HEK293 (cell line): ENCODE results near the gene DMD.
A peak's percentile ranks its signal among the peaks of the same experiment; 100 is the strongest.

ENCODE experiments used
- GLIS1 ChIP-seq: fragments of 450-650 bp; formaldehyde crosslinking; IDR thresholded peaks from 2 replicates; pipeline ENCODE4 v1.5.1; 2016; ENCODE audit warnings: missing biosample characterization, missing genetic modification characterization
- KLF1 ChIP-seq: fragments of 450-650 bp; formaldehyde crosslinking; IDR thresholded peaks from 2 replicates; pipeline ENCODE4 v1.5.1; 2016; ENCODE audit warnings: missing biosample characterization, missing genetic modification characterization
- KLF16 ChIP-seq: fragments of 450-650 bp; formaldehyde crosslinking; IDR thresholded peaks from 2 replicates; pipeline ENCODE4 v1.5.1; 2017; ENCODE audit warnings: missing biosample characterization, missing genetic modification characterization
- MEIS1 ChIP-seq: sonication (generic); formaldehyde crosslinking; IDR thresholded peaks from 2 replicates; pipeline ENCODE4 v1.8.1; 2022; ENCODE audit warnings: missing genetic modification reagents, mild to moderate bottlenecking, borderline replicate concordance
- MYNN ChIP-seq: fragments of 450-650 bp; formaldehyde crosslinking; IDR thresholded peaks from 2 replicates; pipeline ENCODE4 v1.5.1; 2016; ENCODE audit warnings: missing biosample characterization, missing genetic modification characterization, borderline replicate concordance
- OSR2 ChIP-seq: fragments of 450-650 bp; formaldehyde crosslinking; IDR thresholded peaks from 2 replicates; pipeline ENCODE4 v1.5.1; 2016; ENCODE audit warnings: missing biosample characterization, missing genetic modification characterization
- PBX3 ChIP-seq: sonication (generic); formaldehyde crosslinking; IDR thresholded peaks from 2 replicates; pipeline ENCODE4 v1.8.1; 2022; ENCODE audit warnings: mild to moderate bottlenecking, moderate library complexity, missing genetic modification reagents
- PRDM6 ChIP-seq: fragments of 450-650 bp; formaldehyde crosslinking; IDR thresholded peaks from 2 replicates; pipeline ENCODE4 v1.5.1; 2017; ENCODE audit warnings: missing biosample characterization, missing genetic modification characterization
- REPIN1 ChIP-seq: fragments of 450-650 bp; formaldehyde crosslinking; IDR thresholded peaks from 2 replicates; pipeline ENCODE4 v1.5.1; 2017; ENCODE audit warnings: missing biosample characterization, missing genetic modification characterization, low read depth
- REST ChIP-seq: fragments of 450-650 bp; formaldehyde crosslinking; IDR thresholded peaks from 2 replicates; pipeline ENCODE4 v1.5.1; 2016; ENCODE audit warnings: missing biosample characterization, missing genetic modification characterization
- ZBTB20 ChIP-seq: fragments of 450-650 bp; formaldehyde crosslinking; IDR thresholded peaks from 2 replicates; pipeline ENCODE4 v1.5.1; 2016; ENCODE audit warnings: missing biosample characterization, missing genetic modification characterization
- ZBTB48 ChIP-seq: fragments of 450-650 bp; formaldehyde crosslinking; IDR thresholded peaks from 2 replicates; pipeline ENCODE4 v1.5.1; 2016; ENCODE audit warnings: missing biosample characterization, missing genetic modification characterization
- ZBTB6 ChIP-seq: fragments of 450-650 bp; formaldehyde crosslinking; IDR thresholded peaks from 2 replicates; pipeline ENCODE4 v1.5.1; 2017; ENCODE audit warnings: missing biosample characterization, missing genetic modification characterization
- ZFP41 ChIP-seq: fragments of 450-650 bp; formaldehyde crosslinking; IDR thresholded peaks from 2 replicates; pipeline ENCODE4 v1.5.1; 2016; ENCODE audit warnings: missing biosample characterization, missing genetic modification characterization, borderline replicate concordance
- ZFP69B ChIP-seq: fragments of 450-650 bp; formaldehyde crosslinking; IDR thresholded peaks from 2 replicates; pipeline ENCODE4 v1.5.1; 2016; ENCODE audit warnings: missing biosample characterization, missing genetic modification characterization
- ZIC2 ChIP-seq: fragments of 450-650 bp; formaldehyde crosslinking; IDR thresholded peaks from 2 replicates; pipeline ENCODE4 v1.5.1; 2016; ENCODE audit warnings: missing biosample characterization, missing genetic modification characterization
- ZNF133 ChIP-seq: fragments of 450-650 bp; formaldehyde crosslinking; IDR thresholded peaks from 2 replicates; pipeline ENCODE4 v1.5.1; 2016; ENCODE audit warnings: missing biosample characterization, missing genetic modification characterization
- ZNF157 ChIP-seq: fragments of 450-650 bp; formaldehyde crosslinking; IDR thresholded peaks from 2 replicates; pipeline ENCODE4 v1.5.1; 2016; ENCODE audit warnings: missing biosample characterization, missing genetic modification characterization
- ZNF16 ChIP-seq: fragments of 450-650 bp; formaldehyde crosslinking; IDR thresholded peaks from 2 replicates; pipeline ENCODE4 v1.5.1; 2016; ENCODE audit warnings: low read depth, missing biosample characterization, missing genetic modification characterization
- ZNF433 ChIP-seq: fragments of 450-650 bp; formaldehyde crosslinking; IDR thresholded peaks from 2 replicates; pipeline ENCODE4 v1.5.1; 2016; ENCODE audit warnings: missing biosample characterization, missing genetic modification characterization, low read depth
- ZNF548 ChIP-seq: fragments of 450-650 bp; formaldehyde crosslinking; IDR thresholded peaks from 2 replicates; pipeline ENCODE4 v1.5.1; 2016; ENCODE audit warnings: missing biosample characterization, missing genetic modification characterization
- ZNF596 ChIP-seq: fragments of 450-650 bp; IDR thresholded peaks from 2 replicates; pipeline ENCODE4 v1.5.0; 2018; ENCODE audit warnings: missing biosample characterization, mild to moderate bottlenecking, missing genetic modification characterization, moderate library complexity
- ZNF623 ChIP-seq: fragments of 450-650 bp; formaldehyde crosslinking; IDR thresholded peaks from 2 replicates; pipeline ENCODE4 v1.5.1; 2016; ENCODE audit warnings: missing biosample characterization, missing genetic modification characterization
- ZNF658 ChIP-seq: fragments of 450-650 bp; formaldehyde crosslinking; IDR thresholded peaks from 2 replicates; pipeline ENCODE4; 2016; ENCODE audit warnings: missing biosample characterization, missing genetic modification characterization
- ZNF677 ChIP-seq: fragments of 450-650 bp; IDR thresholded peaks from 2 replicates; pipeline ENCODE4 v1.5.0; 2018; ENCODE audit warnings: missing biosample characterization, mild to moderate bottlenecking, missing genetic modification characterization, moderate library complexity
- ZNF692 ChIP-seq: fragments of 450-650 bp; formaldehyde crosslinking; IDR thresholded peaks from 2 replicates; pipeline ENCODE4 v1.5.1; 2016; ENCODE audit warnings: missing biosample characterization, missing genetic modification characterization
- ZNF791 ChIP-seq: fragments of 450-650 bp; formaldehyde crosslinking; IDR thresholded peaks from 2 replicates; pipeline ENCODE4 v1.5.1; 2016; ENCODE audit warnings: missing biosample characterization, missing genetic modification characterization
- ZNF830 ChIP-seq: fragments of 450-650 bp; IDR thresholded peaks from 2 replicates; pipeline ENCODE4 v1.5.0; 2018; ENCODE audit warnings: missing biosample characterization, missing genetic modification characterization, low read depth, mild to moderate bottlenecking, moderate library complexity
- ZNF843 ChIP-seq: fragments of 450-650 bp; formaldehyde crosslinking; IDR thresholded peaks from 2 replicates; pipeline ENCODE4 v1.5.1; 2016; ENCODE audit warnings: missing biosample characterization, missing genetic modification characterization
- ZSCAN4 ChIP-seq: fragments of 450-650 bp; formaldehyde crosslinking; IDR thresholded peaks from 2 replicates; pipeline ENCODE4 v1.5.1; 2017; ENCODE audit warnings: missing biosample characterization, missing genetic modification characterization
- ZSCAN5A ChIP-seq: fragments of 450-650 bp; formaldehyde crosslinking; IDR thresholded peaks from 2 replicates; pipeline ENCODE4 v1.5.1; 2016; ENCODE audit warnings: missing biosample characterization, missing genetic modification characterization

The DMD gene

GRCh38 chrX:31715675-31716074, 1495.7 kb downstream of the DMD start (continued):
- no peak for TF ChIP-seq ZNF677 (tag by site-specific recombination)
- TF ChIP-seq ZNF596 (tag by site-specific recombination): no peak
- peak; percentile 59; the same call in 1 of the 2 replicates for TF ChIP-seq ZNF843 (tag by site-specific recombination)
- TF ChIP-seq ZSCAN5A (tag by site-specific recombination): no peak
- TF ChIP-seq ZBTB48: no peak
- no peak for TF ChIP-seq ZNF157
- TF ChIP-seq KLF16 (tag by site-specific recombination): no peak
- TF ChIP-seq GLIS1: peak; percentile 20; the same call in 1 of the 2 replicates
- peak; percentile 50; the same call in 1 of the 2 replicates for TF ChIP-seq OSR2
- TF ChIP-seq ZNF133: no peak
- TF ChIP-seq ZNF548: no peak
- no peak for TF ChIP-seq PBX3 (CRISPR knock-in tag)
- TF ChIP-seq ZIC2: no peak
- TF ChIP-seq PRDM6: peak; percentile 82
- TF ChIP-seq ZNF433 (tag by site-specific recombination): no peak
- no peak for TF ChIP-seq ZNF830 (tag by site-specific recombination)
- no peak for TF ChIP-seq ZNF658 (tag by site-specific recombination)
- no peak for TF ChIP-seq ZNF623 (tag by site-specific recombination)
- TF ChIP-seq ZNF16: no peak
- TF ChIP-seq KLF1: no peak
- TF ChIP-seq REPIN1 (tag by site-specific recombination): no peak
- no peak for TF ChIP-seq ZBTB6 (tag by site-specific recombination)
- no peak for TF ChIP-seq ZFP69B (tag by site-specific recombination)
- no peak for TF ChIP-seq ZSCAN4 (tag by site-specific recombination)
- no peak for TF ChIP-seq ZFP41 (tag by site-specific recombination)
- TF ChIP-seq MEIS1 (CRISPR knock-in tag): no peak
- no peak for TF ChIP-seq ZBTB20
- no peak for TF ChIP-seq MYNN (tag by site-specific recombination)
- no peak for TF ChIP-seq ZNF791 (tag by site-specific recombination)
- TF ChIP-seq REST: no peak
- no peak for TF ChIP-seq ZNF692
